Fibroblast of peridontal ligament (primary cell): Measurements from ENCODE around the gene FDX2.
"Not testable (repeated sequence)": the region's sequence is repeated elsewhere in the genome, so short reads cannot be mapped to it uniquely, and the experiment has no call there.

Source experiments
- DNase-seq: peaks from one replicate; pipeline ENCODE4 v3.0.0-alpha.2; 2010; ENCODE audit errors: extremely low read depth

Gene FDX2

DNA sequence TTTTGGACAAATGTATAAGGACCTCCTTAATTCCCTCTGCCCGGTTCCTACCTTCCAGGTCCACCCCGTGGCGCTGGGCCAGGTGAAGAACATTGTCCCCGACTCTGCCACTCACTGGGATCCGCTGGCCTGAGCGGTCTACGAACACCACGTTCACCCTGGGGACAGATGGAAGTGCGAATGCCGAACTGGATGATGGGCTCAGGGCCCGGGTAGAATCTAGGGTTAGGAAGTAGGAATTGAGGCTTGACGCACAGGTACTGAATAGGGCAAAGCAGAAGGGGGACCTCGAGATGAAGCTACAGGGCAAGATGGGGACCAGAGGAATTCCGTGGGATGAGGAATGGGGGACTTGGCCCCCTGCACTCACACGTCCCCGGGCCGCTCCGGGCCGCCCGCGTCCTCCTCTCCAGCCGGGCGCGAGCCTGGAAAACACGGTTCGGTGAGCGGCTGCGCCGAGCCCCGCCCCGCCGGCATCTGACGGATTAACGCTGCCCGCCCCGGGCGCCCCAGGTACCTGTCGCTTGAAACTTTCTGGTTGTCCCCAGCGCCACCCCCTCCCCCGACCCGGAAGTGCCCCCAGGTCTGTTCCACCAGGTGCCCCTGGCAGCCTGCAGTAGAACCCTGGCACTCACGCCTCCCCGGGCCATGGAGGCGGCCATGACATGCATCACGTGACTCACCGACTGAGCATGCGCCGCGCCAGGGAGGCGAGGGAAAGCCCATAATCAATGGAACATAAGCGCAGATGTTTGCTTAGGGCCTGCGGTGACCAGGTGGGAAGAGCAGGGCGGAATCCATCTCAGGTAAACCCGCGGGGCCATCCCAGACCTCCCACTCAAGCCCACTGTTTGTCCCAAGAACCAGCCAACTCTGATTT, at the start of gene FDX2:
TSS of gene FDX2 (minus strand) at position 681 of the 880 bp plus-strand sequence. CDS start at position 662, 19 bp downstream.
- DNase-seq = peak; percentile 74

DNA sequence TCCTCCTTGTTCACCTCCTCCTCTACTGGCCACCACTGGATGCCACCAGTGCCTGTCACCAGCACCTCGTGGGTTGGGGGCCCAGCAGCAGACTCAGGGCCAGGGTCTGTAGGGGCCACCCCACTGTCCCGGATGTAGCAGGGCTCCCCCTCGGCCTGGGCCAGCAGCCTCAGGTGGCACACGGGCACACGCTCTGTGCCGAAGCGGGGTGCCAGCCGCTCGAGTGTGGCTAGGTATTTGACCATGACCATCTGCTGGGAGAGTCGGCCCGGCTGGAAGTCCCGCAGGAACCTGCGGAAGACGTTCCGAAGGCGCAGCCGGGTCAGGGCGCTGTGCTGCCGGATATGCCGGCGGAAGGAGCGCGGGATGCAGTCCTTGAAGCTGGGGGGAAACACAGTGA, 49.7 kb upstream of the FDX2 start:
- no peak for DNase-seq

DNA sequence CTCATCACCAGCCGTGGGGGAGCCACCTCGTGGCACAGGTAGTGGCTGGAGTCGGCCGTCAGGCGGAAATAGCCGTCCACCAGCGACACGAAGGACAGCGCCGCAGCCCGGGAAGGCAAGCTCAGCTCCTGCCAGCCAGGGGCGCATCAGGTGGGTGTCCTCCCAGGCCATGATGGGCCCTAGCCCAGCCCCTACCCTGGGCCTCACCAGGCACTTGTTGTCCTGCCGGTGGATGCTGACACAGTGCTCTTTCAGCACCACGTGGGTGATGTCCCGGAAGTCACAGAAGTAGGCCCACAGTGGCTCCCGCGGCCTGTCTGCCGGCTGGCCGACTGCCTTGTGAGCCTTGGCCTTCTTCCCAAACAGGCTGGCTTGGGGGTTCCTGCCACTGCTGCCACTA, 48.8 kb upstream of the FDX2 start:
- no peak for DNase-seq

DNA sequence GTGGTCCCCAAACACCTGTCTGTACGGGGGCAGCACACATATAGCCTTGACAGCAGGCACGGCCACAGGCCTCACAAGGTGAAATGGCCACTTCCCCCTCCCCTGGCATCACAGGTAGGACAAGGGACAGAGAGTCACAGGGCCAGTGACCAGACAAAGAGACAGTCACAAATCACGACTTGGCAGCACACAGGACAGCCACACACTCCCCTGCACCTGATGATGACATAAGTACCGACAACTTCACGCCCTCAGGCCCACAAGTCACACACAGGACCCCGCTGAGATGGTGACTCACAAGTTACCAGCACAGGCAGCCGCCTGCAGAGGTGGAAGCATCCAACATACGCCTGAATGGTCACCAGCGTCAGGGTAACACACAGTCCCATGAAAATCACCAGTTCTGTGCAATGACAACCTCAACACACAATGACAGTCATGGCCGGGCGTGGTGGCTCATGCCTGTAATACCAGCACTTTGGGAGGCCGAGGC, 48.0 kb upstream of the FDX2 start:
- DNase-seq = no peak

DNA sequence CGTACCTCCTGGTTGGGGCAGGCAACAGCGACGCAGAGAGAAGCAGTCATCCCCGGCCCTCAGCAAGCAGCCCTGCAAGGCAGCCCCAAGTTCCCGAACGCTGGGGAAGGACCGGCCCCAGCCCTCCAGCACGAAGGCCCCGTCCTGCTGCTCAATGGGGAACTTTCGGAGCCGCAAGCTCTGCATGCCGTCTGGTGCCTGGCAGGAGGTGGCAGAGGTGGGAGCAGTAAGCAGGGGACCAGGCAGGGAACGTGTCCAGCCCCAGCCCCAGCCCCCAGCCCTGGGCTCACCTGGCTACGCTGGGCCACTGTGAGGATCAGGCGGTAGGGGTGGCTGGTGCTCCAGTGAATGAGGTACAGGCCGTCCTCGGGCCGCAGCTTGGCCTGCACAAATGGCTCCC, 46.4 kb upstream of the FDX2 start:
- no peak for DNase-seq

DNA sequence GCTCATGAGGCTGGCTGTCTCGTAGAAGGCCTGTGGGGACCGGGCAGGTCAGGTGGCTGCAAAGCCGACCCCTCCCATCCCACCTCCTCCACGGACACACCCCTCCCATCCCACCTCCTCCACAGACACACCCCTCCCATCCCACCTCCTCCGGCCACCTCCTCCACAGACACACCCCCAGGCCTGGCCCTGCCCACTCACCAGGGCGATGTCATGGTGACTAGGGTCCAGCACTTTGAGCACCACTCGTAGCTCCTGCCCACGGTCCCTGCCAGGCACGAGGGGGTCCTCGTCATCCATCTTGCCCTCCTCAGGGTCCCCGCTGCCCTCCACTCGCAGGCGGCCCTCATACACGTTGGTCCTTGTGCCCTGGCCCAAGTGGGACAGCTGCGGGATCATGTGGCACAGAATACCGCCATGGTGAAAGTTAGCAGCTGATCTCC, 45.8 kb upstream of the FDX2 start:
- DNase-seq = no peak

DNA sequence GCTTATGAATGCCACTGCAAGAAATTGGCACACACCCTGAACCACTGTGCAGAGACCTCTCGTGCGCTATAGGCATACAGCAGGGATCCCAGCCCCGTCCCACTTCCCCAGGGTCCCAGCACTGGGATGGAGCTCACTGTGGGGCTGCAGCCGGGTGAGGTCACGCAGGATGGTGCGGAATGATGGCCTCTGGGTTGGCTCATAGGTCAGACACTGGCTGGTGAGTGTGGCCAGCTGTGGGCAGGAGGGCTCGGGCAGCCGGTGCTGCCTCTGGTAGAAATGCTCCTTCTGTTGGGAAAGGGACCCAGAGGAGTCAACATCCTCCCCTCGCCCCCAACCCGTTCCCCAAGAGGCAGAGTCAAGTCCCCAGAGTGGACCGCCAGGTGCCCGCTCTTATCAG, 40.6 kb upstream of the FDX2 start:
- DNase-seq = no peak

DNA sequence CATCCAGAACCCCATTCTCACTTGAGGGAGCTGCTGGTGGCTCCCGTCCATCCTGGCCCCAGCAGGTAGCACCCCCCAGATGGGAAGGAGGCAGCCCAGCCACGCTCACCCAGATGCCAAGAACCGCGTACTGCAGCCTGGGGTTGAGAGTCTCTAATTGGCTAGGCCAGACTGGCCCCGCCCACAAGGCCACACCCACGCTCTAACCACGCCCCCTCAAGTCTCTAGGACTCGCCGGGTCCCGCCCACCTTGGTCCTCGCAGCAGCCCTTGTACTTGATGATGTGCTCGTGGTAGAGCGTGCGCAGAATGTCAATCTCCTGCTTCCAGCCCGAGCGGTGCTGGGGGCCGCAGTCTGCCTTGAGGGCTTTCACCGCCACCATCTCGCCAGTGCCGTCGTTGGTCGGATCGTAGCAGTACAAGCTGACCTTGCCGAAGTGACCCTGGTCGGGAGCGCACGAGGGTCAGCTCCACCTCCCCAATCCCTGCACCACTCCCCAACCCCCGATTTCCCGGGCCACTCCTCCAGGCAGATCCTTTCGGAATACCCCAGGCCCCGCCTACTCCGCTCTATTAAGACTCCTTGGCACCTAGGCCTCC, 38.1 kb upstream of the FDX2 start:
- no peak for DNase-seq

DNA sequence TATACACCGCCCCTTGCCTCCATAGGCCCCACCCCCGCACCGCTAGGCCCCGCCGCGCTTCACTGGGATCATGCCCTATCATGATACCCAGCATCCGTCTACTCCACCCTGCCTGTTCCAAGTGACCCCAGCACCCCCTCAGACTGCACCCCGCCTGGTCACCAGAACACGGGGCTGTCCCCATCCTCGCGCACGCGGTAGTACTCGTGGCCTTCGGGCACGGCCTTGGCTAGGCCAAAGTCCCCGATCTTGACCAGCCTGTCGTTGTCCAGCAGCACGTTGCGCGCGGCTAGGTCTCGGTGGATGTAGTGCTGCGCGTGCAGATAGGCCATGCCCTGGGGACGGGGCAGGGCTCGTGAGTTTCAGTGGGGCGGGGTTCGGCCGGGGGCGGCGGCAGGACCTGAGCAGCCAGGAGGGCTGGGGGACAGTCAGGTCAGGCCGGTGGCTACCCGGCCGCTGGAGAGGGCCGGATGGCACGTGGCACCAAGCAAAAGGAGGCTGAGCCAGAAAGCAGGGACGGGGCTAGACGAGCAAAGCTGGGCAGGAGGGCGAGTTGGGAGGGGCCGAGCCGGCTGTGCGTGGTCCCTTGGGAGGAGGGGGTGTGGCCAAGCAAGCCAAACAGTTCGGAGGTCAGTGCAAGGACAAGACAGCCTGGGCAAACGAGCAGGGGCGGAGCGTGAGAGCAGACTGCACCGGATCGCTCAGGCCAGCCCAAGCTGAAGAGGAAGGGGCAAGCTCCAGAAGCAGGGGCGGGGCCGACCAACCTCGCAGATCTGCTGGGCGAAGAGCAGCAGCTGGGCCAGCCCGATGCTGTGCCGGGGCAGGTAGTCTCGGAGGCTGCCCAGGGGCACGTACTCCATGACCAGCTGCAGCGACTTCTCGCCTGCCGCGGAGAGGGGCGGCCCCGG, 37.2 kb upstream of the FDX2 start:
- DNase-seq = no peak

DNA sequence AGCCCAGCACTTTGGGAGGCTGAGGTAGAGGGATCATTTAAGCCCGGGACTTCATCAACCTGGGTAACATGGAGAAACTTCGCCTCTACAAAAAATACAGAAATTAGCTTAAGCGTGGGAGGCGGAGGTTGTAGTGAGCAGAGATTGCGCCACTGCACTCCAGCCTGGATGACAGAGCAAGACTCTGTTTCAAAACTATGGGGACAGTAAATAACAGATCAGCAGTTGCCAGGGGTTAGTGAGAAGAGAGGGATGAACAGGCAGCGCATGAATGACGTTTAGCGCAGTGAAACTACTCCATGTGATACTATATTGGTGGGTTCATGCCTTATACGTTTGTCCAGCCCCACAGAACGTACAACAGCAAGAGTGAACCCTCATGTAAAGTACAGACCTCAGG, 30.7 kb upstream of the FDX2 start:
- no peak for DNase-seq

DNA sequence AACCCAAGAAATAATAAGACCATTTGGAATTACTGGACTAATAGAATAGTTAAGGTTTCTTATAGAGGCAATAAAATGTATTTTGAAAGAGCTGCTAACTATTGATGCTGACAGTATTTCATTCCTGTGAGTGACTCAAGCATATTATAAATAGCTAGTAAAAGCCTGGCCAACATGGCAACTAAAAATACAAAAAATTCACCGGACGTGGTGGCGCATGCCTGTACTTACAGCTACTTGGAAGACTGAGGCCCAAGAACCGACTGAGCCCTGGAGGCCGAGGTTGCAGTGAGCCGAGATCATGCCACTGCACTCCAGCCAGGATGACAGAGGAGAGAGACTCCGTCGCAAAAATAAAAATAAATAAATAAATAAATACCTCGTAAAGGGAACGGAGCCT, 29.0 kb upstream of the FDX2 start:
- no peak for DNase-seq

DNA sequence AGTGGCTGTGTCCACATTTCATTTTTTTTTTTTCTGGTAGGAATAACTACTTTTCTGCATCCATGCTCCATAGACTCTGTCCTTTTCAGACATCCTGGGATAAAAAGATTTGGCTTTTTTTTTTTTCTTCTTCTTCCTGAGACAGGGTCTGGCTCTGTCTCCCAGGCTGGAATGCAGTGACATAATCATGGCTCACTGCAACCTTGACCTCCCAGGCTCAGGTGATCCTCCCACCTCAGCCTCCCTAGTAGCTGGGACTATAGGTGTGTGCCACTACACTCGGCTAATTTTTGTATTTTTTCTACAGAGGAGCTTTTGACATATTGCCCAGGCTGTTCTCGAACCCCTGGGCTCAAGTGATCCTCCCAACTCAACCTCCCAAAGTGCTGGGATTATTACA, 27.7 kb upstream of the FDX2 start:
- no peak for DNase-seq

DNA sequence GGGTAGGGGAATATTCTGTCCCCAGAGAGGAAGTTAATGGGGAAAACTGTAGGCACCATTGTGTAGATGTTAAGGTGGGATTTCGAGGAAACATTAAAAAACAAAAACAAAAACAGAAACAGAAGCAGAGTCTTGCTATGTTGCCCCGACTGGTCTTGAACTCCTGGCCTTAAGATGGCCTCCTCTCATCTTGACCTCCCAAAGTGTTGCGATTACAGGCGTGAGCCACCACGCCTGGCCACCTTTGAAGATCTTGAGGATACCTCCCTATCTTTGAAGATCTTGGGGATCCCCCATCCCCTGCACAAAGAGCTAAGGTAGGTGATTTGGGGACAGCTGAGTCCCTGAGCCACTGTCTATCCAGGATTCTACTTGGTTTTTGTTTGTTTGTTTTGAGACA, 24.2 kb upstream of the FDX2 start:
- DNase-seq = no peak

DNA sequence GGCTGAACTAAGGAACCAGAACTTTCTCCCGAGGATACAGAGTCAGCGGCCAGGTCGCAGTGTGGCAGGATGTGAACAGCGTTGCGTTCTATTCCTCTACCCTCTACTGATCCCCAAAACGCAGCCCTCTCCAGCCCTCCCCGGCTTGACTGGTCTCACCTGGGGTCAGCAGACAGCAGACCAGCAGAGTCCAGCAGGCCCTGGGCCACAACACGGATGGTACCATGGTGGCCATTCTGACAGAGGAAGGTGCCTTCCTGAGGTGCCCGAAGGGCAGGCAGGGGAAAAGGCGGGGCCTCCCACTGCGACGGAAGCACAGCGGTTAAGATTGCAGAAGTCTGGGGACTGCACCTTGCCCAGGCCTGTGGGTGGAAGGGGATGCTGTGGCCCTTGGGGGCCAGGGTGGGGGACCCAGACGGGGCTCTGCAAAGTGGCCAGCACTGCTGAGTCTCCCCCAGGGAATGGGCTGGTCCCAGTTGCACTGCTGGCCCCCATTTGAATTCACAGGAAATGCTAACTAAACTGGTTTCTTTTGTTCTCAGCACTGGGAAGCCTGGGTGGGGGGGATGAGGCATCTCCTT, 23.7 kb upstream of the FDX2 start, which contains the start of gene ICAM3:
TSS of gene ICAM3 (minus strand) at position 245 of the 581 bp plus-strand sequence. CDS start at position 235, 10 bp downstream.
- DNase-seq = no peak

DNA sequence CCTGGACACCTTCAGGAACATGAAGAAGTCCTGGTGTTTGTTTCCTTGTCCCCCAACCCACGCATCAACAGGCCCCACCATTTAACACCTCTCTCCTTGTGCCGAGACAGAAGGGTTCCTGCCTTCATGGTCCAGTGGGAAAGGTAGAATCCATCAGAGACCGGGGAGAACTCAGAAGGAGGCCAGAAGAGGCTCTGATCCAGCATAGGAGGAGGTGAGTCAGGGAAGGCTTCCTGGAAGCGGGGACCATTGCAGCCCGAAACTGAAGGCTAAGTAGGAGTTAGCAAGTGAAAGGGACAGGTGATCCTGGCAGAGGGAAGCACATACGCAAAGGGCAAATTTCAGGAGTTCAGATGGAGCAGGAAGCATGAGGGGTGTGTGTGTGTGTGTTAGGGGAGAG, 23.1 kb upstream of the FDX2 start:
- DNase-seq = no peak

DNA sequence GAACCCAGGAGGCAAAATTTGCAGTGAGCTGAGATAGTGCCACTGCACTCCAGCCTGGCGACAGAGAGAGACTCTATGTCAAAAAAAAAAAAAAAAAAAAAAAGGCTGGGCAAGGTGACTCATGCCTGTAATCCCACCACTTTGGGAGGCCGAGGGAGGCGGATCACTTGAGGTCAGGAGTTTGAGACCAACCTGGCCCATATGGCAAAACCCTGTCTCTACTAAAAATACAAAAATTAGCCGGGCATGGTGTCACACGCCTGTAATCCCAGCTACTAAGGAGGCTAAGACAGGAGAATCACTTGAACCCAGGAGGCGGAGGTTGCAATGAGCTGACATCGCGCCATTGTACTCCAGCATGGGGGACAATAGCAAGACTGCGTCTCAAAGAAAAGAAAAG, 20.9 kb upstream of the FDX2 start:
- not testable (repeated sequence) for DNase-seq

DNA sequence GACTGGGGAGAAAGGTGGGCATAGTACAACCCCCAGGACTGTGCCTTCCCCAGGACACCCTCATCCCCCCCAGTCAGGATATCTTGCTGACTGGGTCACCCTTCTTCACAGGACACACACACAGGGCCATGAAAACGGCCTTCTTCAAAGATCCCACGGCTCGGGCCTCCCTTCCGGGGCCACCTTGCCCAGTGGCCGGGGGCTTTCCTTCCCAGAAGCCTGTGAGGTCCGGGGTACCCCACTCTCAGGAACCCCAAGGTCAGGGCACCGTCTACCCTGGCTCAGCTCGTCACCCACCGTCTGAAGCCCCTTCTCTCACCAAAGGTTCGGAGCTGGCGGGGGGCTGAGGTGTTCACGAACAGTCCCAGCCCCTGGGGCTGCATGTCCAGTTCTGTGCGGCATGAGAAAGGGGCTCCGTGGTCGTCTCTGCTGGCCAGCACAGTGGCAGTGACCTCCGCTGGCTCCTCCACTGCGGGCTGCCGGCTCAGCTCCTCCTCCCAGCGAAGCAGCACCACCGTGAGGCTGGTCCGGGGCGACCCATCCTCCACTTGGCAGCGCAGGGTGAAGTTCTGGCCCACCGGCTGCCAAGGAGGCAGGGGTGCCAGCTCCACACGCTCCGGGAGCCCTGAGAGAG, 19.7 kb upstream of the FDX2 start:
- DNase-seq = no peak

DNA sequence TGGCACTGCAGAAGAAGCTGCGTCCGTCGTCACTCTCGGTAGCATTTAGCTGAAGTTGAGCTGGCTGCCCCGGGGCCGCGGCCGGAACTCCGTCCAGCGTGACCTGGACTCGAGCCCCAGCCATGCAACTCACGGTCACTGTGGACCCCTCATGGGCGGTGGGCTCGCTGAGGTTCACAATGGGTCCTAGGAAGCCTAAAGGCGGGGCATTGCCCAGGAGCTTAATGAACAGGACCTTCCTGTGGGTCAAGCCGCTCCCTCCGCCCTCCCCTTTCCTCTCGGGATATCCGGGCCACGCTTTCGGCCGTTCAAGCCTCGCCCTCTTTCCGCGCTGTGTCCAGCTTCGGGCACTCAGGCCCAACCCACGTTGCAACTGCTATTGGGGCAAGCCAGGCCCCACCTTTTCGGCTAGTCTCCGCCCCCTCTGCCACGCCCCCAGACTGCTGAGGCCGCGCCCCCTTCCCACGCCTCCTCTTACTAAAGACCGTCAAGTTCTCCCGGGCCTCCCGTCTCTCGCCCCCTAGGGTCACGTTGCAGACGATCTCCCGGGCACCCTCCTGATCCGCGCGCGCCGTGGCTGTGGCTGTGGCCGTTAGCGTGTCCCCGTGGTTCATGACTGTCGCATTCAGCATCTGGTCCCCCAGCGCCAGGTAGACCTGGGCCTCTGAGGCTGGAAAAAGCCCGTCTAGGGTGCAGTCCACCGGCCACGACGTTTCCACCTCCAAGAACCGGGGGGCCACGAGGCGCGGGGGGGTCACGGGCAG, 19.0 kb upstream of the FDX2 start:
- DNase-seq = peak; percentile 91

DNA sequence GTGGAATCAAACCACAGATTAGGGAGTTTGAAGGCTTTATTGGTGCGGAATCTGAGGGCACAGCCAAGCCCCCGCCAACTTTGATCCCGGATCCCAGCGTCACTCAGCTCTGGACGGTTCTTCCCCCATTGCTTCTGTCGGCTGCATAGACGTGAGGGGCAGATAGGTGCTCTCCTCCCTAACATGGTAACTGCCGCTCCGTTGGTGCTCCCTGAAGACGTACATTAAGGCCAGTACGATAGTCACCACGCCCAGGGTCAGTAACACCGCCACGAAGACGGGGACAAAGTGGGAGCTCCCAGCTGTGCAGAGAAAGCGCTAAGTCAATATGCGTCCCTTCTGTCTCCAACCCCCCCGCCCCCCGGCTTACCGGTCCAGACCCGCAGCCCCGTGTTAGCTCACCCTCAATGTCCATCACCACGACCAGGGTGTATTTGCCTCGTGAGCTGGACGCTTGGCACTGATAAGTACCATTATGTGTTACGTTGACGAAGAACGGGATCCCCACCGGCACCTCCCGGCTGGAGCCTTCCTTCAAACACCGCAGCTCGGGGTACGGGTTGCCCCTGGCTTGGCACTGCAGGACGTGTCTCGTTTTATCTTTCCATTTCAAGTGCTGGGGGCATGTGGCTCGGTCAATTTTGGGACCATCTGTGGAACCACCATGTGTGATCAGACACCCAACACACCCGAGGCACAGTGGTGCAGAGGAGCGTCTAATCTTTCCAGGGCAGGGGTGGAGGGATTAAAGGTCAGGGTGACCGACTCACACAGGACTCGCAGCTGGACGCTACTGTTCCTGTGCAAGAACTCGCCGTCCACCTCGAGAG, 18.2 kb upstream of the FDX2 start:
- no peak for DNase-seq
